H1 (cell line): ENCODE data around the gene DPP8. TPM values are rescaled to one million over a fixed set of nuclear protein-coding genes. Genes with fewer than 3 reads are reported as not detected.
A peak's percentile ranks its signal among the peaks of the same experiment; 100 is the strongest.

Experiments
- BRCA1 ChIP-seq: IDR thresholded peaks from 2 replicates; pipeline ENCODE4 v1.6.1; 2012; ENCODE audit warnings: low read depth, low read length, improper control_type of control experiment
- CBX8 ChIP-seq: fragments of 300-800, 300-1000 bp; sonication (generic); IDR thresholded peaks from 2 replicates; pipeline ENCODE4 v1.7.1; 2016; ENCODE audit warnings: low read depth, low read length, borderline replicate concordance
- CEBPB ChIP-seq: IDR thresholded peaks from 2 replicates; pipeline ENCODE4 v1.6.1; 2012; ENCODE audit warnings: low read depth, low read length
- CREB1 ChIP-seq: IDR thresholded peaks from 2 replicates; pipeline ENCODE4 v1.6.1; 2012; ENCODE audit warnings: inconsistent platforms
- CTBP2 ChIP-seq: IDR thresholded peaks from 2 replicates; pipeline ENCODE4 v1.7.0; 2011; ENCODE audit warnings: borderline replicate concordance, mild to moderate bottlenecking, moderate library complexity, mixed read lengths, low read length; ENCODE audit not compliant: insufficient read depth, insufficient read length
- POLR2A ChIP-seq, 2 experiments: IDR thresholded peaks; 1 replicate in 1 of 2; 2 replicates in 1 of 2; pipeline ENCODE4 v1.6.1; 2011; ENCODE audit warnings: low read depth in 2 of 2, low read length in 2 of 2, mild to moderate bottlenecking in 2 of 2; ENCODE audit errors: control extremely low read depth in 1 of 2
- RBBP5 ChIP-seq: IDR thresholded peaks from 2 replicates; pipeline ENCODE4 v1.7.1; 2012; ENCODE audit warnings: low read depth, mild to moderate bottlenecking, inconsistent platforms, low read length, moderate library complexity, borderline replicate concordance
- RXRA ChIP-seq: IDR thresholded peaks from 2 replicates; pipeline ENCODE4 v1.6.1; 2011; ENCODE audit warnings: low read depth, mild to moderate bottlenecking, low read length, moderate library complexity; ENCODE audit not compliant: insufficient read depth
- SIN3A ChIP-seq, 2 experiments: IDR thresholded peaks in 1 of 2; conservative IDR thresholded peaks in 1 of 2; 2 replicates each; pipeline ENCODE4 v1.6.1; 2011 to 2012; ENCODE audit warnings: low read length in 2 of 2, improper control_type of control experiment in 1 of 2, low read depth in 1 of 2, mild to moderate bottlenecking in 1 of 2
- SUZ12 ChIP-seq: fragments of 200-600 bp; sonication (generic); IDR thresholded peaks from 2 replicates; pipeline ENCODE4 v1.6.1; 2012; ENCODE audit warnings: mild to moderate bottlenecking, inconsistent platforms, low read length, moderate library complexity, mixed read lengths
- polyA plus RNA-seq, 7 experiments: library from polyadenylated mRNA; depleted of rRNA in 3 of 7; stranded (reverse) in 5 of 7; unstranded in 2 of 7; fragments of >200 nt in 5 of 7; fragments of 200-250 nt in 2 of 7; gene quantifications; 1 replicate in 5 of 7; 2 replicates in 1 of 7; 4 replicates in 1 of 7; pipeline versions ENCODE4 v1.2.1 to v1.2.3, GENCODE V29; 2011 to 2013; ENCODE audit warnings: missing spikeins in 2 of 7, mixed read lengths in 2 of 7
- total RNA-seq: library from RNA; stranded (reverse); fragmentation: NEBNext Ultra II Directional; extraction: Animal tissue kit (Norgen Biotek cat#: 25700); gene quantifications from 2 replicates; pipeline ENCODE4 v1.2.1, GENCODE V29; 2021
- TF ChIP-seq, protein P1 (sequence below): fragments of 300-600 bp; sonication (generic); IDR thresholded peaks from 2 replicates; pipeline ENCODE4 v1.7.1; 2012; ENCODE audit warnings: low read length, moderate library complexity, mild to moderate bottlenecking, inconsistent platforms; ENCODE audit not compliant: insufficient replicate concordance

DPP8 gene
- total and polyA plus RNA-seq, 2 of the 8 experiments (the other 6 are each of a cell fraction or from before 2014, with no cell fraction given) = 9.9 to 26.0 TPM

DNA sequence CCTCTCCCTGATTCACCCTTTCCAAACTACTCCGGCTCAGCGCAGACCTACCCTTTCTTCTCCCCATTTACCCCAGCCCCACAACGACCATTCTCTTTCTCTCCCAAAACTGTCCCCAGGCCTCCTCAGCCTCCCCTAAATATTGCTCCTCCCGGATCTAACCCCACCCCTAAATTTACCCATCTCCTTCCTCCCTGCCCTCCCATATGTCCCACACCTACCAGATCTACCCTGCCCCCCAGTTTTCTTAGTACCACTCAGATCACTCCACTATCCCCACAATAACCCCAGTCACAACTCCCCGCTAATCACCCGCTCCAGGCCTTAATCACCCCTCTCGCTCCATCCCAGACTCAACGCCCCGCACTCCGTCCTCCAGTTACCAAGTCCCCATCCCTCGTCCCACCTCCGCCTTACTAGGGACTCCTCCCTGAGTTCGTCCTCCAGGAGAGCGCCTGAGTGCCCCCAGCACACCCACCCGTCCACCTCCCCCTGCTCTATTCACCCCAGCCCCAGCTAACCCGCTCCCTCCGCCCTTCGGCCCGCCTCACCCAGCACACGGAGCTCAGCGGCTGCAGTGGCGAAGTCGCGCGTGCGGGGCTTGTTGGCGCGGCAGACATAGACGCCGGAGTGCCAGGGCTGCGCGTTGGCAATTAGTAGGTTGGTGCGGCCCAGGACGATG, 121.1 kb downstream of the DPP8 start (continued):
- TF ChIP-seq RBBP5 = 0 out of 2 replicates have a peak, but pooled peaks have one; percentile 40
- TF ChIP-seq, protein P1, sequence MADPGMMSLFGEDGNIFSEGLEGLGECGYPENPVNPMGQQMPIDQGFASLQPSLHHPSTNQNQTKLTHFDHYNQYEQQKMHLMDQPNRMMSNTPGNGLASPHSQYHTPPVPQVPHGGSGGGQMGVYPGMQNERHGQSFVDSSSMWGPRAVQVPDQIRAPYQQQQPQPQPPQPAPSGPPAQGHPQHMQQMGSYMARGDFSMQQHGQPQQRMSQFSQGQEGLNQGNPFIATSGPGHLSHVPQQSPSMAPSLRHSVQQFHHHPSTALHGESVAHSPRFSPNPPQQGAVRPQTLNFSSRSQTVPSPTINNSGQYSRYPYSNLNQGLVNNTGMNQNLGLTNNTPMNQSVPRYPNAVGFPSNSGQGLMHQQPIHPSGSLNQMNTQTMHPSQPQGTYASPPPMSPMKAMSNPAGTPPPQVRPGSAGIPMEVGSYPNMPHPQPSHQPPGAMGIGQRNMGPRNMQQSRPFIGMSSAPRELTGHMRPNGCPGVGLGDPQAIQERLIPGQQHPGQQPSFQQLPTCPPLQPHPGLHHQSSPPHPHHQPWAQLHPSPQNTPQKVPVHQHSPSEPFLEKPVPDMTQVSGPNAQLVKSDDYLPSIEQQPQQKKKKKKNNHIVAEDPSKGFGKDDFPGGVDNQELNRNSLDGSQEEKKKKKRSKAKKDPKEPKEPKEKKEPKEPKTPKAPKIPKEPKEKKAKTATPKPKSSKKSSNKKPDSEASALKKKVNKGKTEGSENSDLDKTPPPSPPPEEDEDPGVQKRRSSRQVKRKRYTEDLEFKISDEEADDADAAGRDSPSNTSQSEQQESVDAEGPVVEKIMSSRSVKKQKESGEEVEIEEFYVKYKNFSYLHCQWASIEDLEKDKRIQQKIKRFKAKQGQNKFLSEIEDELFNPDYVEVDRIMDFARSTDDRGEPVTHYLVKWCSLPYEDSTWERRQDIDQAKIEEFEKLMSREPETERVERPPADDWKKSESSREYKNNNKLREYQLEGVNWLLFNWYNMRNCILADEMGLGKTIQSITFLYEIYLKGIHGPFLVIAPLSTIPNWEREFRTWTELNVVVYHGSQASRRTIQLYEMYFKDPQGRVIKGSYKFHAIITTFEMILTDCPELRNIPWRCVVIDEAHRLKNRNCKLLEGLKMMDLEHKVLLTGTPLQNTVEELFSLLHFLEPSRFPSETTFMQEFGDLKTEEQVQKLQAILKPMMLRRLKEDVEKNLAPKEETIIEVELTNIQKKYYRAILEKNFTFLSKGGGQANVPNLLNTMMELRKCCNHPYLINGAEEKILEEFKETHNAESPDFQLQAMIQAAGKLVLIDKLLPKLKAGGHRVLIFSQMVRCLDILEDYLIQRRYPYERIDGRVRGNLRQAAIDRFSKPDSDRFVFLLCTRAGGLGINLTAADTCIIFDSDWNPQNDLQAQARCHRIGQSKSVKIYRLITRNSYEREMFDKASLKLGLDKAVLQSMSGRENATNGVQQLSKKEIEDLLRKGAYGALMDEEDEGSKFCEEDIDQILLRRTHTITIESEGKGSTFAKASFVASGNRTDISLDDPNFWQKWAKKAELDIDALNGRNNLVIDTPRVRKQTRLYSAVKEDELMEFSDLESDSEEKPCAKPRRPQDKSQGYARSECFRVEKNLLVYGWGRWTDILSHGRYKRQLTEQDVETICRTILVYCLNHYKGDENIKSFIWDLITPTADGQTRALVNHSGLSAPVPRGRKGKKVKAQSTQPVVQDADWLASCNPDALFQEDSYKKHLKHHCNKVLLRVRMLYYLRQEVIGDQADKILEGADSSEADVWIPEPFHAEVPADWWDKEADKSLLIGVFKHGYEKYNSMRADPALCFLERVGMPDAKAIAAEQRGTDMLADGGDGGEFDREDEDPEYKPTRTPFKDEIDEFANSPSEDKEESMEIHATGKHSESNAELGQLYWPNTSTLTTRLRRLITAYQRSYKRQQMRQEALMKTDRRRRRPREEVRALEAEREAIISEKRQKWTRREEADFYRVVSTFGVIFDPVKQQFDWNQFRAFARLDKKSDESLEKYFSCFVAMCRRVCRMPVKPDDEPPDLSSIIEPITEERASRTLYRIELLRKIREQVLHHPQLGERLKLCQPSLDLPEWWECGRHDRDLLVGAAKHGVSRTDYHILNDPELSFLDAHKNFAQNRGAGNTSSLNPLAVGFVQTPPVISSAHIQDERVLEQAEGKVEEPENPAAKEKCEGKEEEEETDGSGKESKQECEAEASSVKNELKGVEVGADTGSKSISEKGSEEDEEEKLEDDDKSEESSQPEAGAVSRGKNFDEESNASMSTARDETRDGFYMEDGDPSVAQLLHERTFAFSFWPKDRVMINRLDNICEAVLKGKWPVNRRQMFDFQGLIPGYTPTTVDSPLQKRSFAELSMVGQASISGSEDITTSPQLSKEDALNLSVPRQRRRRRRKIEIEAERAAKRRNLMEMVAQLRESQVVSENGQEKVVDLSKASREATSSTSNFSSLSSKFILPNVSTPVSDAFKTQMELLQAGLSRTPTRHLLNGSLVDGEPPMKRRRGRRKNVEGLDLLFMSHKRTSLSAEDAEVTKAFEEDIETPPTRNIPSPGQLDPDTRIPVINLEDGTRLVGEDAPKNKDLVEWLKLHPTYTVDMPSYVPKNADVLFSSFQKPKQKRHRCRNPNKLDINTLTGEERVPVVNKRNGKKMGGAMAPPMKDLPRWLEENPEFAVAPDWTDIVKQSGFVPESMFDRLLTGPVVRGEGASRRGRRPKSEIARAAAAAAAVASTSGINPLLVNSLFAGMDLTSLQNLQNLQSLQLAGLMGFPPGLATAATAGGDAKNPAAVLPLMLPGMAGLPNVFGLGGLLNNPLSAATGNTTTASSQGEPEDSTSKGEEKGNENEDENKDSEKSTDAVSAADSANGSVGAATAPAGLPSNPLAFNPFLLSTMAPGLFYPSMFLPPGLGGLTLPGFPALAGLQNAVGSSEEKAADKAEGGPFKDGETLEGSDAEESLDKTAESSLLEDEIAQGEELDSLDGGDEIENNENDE = no peak
- no peak for TF ChIP-seq POLR2A (IDR thresholded peaks at IDR 0.05; ENCODE audit: control extremely low read depth in 1 of 2, low read depth in 2 of 2, low read length in 2 of 2)
- TF ChIP-seq CREB1 = no peak; the same call in 1 of the 2 replicates
- no peak for TF ChIP-seq CTBP2
- TF ChIP-seq CBX8 = no peak
- peak; percentile 86 for TF ChIP-seq SUZ12
- TF ChIP-seq SIN3A (conservative IDR thresholded peaks at IDR 0.05 in 1 of 2, IDR thresholded peaks at IDR 0.05 in 1 of 2; ENCODE audit: low read depth in 1 of 2, low read length in 2 of 2) = no peak
- no peak for TF ChIP-seq BRCA1
- TF ChIP-seq RXRA = no peak
- no peak for TF ChIP-seq CEBPB
